HG03103 (cell line): Measurements from ENCODE around the gene PCDHGA5.
"Not testable (repeated sequence)": the region's sequence is repeated elsewhere in the genome, so short reads cannot be mapped to it uniquely, and the experiment has no call there.

Experiments
- ATAC-seq: cut with Tn5 transposase; IDR thresholded peaks from one replicate; pipeline ENCODE4 v1.9.1; 2021; ENCODE audit warnings: low read depth; ENCODE audit not compliant: unreplicated experiment

PCDHGA5 gene

DNA sequence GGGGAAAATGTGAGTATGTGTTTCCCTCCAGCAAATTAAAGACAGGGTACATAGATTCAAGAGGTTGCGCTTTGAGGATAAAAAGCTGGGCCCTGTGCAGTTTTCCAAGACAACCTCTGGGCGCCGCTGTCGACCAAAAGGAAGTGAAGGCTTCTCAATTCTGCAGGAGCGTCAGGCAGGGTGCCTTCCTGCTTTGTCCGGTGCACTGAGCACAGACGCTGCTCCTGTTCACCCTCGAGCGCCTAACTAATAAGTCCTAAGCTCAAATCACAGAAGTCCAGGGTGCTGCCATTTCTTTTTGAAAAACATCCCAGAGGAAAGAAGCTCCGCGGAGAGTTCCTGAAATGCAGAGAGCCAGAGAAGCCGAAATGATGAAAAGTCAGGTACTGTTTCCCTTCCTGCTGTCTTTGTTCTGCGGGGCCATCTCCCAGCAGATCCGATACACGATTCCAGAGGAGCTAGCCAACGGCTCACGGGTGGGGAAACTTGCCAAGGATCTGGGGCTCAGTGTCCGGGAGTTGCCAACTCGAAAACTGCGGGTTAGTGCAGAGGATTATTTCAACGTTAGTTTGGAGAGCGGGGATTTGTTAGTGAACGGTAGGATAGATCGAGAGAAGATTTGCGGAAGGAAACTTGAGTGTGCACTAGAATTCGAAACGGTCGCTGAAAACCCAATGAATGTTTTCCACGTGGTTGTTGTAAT lies 13.9 kb upstream of the PCDHGA5 start, which contains the start of gene PCDHGB1:
PCDHGB1 (plus strand) TSS at position 183 of the 703 bp plus-strand sequence; CDS start at position 345, 162 bp downstream.
- ATAC-seq = no peak

DNA sequence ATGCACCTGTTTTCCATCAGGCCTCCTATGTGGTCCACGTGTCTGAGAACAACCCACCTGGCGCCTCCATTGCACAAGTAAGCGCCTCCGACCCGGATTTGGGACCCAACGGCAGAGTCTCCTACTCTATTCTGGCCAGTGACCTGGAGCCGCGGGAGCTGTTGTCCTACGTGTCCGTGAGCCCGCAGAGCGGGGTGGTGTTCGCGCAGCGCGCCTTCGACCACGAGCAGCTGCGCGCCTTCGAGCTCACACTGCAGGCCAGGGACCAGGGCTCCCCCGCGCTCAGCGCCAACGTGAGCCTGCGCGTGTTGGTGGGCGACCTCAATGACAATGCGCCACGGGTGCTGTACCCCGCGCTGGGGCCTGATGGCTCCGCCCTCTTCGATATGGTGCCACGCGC lies 12.4 kb upstream of the PCDHGA5 start:
- ATAC-seq = no peak

DNA sequence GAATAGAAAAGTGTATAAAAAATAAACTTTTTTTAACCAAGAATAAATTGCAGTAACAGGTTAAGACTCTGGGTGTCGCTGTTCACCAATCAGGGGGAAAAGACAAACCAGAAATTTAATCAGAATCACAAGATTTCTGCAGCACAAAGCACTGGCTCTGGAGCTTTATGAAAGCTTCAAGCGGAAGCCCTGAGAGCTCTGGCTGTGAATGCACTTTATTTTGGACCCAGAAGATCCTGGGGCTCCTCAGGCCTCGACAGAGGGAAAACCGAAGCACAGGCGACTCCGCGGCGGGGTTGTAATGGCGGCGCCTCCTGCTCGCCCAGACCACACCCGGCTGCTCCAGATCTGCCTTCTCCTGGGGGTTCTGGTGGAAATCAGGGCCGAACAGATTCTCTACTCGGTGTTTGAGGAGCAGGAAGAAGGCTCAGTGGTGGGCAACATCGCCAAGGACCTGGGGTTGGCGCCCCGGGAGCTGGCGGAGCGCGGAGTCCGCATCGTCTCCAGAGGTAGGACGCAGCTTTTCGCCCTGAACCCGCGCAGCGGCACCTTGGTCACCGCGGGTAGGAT lies 9.0 kb upstream of the PCDHGA5 start, which contains the start of gene PCDHGA4:
PCDHGA4 (plus strand) TSS at position 122 of the 570 bp plus-strand sequence; CDS start at position 209, 87 bp downstream.
- ATAC-seq = no peak

DNA sequence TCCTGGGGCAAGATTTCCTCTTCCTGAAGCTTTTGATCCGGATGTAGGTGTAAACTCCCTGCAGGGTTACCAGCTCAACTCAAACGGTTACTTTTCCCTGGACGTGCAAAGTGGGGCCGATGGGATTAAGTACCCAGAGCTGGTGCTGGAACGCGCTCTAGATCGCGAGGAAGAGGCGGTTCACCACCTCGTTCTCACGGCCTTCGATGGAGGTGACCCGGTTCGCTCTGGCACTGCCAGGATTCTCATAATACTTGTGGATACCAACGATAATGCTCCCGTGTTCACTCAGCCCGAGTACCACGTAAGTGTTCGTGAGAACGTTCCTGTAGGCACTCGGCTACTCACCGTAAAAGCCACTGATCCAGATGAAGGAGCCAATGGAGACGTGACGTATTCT lies 8.3 kb upstream of the PCDHGA5 start:
- no peak for ATAC-seq

DNA sequence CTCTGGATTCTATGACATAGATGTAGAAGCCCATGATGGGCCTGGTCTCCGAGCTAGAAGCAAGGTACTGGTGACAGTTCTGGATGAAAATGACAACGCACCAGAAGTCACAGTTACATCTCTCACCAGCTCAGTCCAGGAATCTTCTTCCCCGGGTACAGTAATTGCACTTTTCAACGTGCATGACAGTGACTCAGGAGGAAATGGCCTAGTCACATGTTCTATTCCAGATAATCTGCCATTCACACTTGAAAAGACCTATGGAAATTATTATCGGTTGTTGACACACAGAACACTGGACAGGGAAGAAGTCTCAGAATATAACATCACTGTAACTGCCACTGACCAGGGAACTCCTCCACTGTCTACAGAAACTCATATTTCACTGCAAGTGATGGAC lies 7.8 kb upstream of the PCDHGA5 start:
- no peak for ATAC-seq

DNA sequence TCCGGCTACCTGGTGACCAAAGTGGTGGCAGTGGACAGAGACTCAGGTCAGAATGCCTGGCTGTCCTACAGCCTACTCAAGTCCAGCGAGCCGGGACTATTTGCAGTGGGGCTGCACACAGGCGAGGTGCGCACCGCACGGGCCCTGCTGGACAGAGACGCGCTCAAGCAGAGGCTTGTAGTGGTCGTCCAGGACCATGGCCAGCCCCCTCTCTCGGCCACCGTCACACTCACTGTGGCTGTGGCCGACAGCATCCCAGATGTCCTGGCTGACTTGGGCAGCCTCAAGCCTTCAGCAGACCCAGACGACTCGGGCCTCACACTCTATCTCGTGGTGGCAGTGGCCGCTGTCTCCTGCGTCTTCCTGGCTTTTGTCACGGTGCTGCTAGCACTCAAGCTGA lies 7.0 kb upstream of the PCDHGA5 start:
- ATAC-seq = no peak

DNA sequence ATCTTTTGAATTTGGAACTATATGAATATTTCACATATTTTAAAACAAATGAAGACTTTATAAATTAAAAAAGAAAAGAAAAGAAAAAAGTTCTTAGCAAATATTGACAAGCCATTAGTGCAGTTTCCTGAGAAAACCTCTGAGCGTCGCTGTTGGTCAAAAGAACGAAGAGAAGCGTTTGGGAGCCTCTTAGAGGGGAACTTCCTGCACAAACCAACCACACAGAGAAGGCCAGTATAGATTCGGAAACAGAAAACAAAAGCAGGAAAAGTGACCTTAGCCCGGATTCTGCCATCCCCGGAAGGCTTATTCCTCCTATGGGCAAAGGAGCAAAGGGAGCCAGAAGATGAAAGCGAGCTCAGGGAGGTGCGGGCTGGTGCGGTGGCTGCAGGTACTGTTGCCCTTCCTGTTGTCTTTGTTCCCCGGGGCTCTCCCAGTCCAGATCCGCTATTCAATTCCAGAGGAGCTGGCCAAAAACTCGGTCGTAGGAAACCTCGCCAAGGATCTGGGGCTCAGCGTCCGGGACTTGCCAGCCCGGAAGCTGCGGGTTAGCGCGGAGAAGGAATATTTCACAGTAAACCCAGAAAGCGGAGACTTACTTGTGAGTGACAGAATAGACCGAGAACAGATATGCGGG lies 4.1 kb upstream of the PCDHGA5 start, which contains the start of gene PCDHGB2:
PCDHGB2 (plus strand) TSS at position 205 of the 637 bp plus-strand sequence; CDS start at position 347, 142 bp downstream.
- no peak for ATAC-seq

DNA sequence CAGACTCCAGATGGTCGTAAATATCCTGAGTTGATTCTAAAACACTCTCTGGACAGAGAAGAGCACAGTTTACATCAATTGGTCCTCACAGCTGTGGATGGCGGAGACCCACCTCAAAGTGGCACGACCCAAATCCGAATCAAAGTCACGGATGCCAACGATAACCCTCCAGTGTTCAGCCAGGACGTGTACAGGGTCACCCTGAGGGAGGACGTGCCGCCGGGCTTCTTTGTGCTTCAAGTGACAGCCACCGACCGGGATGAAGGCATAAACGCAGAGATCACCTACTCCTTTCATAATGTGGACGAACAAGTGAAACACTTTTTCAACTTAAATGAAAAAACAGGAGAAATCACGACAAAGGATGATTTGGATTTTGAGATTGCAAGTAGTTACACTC lies 3.3 kb upstream of the PCDHGA5 start:
- no peak for ATAC-seq

DNA sequence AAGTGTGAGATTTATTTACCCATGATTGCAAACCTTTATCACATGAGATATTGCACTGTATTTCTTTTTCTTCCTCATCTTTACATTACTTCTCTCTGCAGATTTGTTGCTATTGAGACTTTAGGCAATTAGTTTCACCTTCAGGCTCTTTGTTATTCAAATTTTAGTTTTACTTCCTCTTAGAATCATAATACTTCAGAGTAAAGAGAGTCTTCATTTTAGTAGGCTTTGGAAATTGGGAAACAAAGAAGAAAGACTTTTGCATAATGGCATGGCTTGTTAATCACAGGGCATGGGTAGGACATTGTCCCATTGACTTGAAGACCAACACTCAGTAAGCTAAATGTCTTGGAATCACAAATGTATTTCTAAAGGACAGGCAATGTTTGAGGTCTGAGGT lies 1.2 kb upstream of the PCDHGA5 start:
- no peak for ATAC-seq

DNA sequence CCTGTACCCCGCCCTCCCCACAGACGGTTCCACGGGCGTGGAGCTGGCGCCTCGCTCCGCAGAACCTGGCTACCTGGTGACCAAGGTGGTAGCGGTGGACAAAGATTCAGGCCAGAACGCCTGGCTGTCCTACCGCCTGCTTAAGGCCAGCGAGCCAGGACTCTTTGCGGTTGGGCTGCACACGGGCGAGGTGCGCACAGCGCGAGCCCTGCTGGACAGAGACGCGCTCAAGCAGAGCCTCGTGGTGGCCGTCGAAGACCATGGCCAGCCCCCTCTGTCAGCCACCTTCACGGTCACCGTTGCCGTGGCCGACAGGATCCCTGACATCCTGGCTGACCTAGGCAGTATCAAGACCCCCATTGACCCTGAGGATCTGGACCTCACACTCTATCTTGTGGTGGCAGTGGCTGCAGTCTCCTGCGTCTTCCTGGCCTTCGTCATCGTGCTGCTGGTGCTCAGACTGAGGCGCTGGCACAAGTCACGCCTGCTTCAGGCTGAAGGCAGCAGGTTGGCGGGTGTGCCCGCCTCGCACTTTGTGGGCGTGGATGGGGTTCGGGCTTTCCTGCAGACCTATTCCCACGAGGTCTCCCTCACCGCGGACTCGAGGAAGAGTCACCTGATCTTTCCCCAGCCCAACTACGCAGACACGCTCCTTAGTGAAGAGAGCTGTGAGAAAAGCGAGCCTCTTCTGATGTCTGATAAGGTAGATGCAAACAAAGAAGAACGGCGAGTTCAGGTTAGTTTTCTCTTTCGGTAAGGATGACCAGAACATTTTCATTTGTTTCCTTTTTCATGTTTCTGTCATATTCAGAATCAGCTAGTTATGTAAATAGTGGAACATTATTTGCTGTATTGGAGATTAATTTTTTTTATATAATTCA lies 2.3 kb downstream of the PCDHGA5 start:
- ATAC-seq = no peak

DNA sequence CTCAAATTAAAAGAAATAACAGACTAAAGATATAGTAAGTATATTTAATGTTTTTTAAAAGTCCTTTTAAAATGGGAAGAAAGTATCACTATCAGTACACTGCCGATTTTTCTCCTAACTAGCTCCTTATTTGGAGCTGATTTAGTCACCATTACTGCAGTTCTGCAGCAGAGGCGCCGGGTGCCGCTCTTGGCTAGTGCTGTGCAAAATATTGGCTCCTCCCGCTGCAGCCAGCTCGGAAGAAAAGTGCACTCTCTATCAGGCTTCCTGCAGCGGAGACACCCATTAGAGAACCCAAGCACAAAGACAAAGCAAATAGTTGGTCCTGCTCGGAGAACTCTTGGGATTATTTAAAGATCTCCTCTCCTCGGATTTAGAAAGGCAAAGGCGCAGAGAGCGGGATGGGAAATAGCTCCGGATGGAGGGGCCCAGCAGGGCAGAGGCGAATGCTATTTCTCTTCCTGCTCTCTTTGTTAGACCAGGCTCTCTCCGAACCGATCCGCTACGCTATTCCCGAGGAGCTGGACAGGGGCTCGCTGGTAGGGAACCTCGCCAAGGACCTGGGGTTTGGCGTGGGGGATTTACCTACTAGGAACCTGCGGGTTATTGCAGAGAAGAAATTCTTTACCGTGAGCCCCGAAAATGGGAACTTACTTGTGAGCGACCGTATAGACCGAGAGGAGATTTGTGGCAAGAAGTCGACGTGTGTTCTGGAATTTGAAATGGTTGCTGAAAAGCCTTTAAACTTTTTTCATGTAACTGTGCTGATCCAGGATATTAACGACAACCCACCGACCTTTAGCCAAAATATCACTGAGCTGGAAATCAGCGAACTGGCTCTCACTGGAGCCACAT lies 6.3 kb downstream of the PCDHGA5 start, which contains the start of gene PCDHGB3:
PCDHGB3 (plus strand) TSS at position 249 of the 855 bp plus-strand sequence; CDS start at position 402, 153 bp downstream.
- ATAC-seq = peak; percentile 90

DNA sequence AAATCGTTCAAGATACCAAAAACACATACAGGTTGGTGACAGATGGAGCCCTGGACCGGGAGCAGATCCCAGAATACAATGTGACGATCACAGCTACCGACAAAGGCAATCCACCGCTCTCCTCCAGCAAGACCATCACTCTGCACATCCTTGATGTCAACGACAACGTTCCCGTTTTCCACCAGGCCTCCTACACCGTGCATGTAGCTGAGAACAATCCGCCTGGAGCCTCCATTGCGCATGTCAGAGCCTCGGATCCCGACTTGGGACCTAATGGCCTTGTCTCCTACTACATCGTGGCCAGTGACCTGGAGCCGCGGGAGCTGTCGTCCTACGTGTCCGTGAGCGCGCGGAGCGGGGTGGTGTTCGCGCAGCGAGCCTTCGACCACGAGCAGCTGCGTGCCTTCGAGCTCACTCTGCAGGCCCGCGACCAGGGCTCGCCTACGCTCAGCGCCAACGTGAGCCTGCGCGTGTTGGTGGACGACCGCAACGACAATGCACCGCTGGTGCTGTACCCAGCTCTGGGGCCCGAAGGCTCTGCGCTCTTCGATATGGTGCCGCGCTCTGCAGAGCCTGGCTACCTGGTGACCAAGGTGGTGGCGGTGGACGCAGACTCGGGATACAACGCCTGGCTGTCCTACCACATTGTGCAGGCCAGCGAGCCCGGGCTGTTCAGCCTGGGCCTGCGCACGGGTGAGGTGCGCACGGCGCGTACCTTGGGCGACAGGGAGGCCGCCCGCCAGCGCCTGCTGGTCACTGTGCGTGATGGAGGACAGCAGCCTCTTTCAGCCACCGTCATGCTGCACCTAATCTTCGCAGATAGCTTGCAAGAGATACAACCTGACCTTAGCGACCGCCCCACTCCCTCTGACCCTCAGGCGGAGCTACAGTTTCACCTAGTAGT lies 7.9 kb downstream of the PCDHGA5 start:
- ATAC-seq = no peak

DNA sequence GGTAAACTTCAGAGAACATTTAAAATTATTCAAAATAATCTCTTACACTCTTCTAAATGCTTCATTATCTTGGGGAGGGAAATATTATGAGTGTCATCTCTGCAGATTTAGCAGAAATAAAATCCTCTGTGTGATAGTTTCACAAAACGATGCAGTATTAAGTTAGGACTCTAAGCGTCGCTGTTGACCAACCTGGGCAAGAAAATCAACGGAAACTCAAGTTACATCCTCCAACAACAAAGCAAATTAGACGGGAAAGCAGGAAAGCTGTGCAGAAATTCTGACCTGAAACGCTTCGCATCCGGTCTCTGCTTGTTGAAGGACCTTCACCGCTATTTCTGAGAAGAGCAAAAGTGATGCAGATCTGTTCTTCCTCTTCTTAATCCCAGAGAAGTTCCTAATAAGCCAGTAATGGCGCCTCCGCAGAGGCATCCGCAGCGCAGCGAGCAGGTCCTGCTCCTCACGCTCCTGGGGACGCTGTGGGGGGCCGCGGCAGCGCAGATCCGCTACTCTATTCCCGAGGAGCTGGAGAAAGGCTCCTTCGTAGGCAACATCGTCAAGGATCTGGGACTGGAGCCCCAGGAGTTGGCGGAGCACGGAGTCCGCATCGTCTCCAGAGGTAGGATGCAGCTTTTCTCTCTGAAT lies 9.8 kb downstream of the PCDHGA5 start, which contains the start of gene PCDHGA6:
PCDHGA6 (plus strand) TSS at position 219 of the 645 bp plus-strand sequence; CDS start at position 412, 193 bp downstream.
- ATAC-seq = no peak

DNA sequence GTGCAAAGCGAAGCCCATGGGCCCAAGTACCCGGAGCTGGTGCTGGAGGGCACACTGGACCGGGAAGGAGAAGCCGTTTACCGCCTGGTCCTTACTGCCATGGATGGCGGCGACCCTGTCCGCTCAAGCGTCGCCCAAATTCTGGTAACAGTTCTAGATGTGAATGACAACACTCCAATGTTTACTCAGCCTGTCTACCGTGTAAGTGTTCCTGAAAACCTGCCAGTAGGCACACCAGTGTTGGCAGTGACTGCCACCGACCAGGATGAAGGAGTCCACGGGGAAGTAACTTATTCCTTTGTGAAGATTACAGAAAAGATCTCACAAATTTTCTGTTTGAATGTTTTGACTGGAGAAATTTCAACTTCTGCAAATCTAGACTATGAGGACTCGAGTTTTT lies 10.7 kb downstream of the PCDHGA5 start:
- no peak for ATAC-seq

DNA sequence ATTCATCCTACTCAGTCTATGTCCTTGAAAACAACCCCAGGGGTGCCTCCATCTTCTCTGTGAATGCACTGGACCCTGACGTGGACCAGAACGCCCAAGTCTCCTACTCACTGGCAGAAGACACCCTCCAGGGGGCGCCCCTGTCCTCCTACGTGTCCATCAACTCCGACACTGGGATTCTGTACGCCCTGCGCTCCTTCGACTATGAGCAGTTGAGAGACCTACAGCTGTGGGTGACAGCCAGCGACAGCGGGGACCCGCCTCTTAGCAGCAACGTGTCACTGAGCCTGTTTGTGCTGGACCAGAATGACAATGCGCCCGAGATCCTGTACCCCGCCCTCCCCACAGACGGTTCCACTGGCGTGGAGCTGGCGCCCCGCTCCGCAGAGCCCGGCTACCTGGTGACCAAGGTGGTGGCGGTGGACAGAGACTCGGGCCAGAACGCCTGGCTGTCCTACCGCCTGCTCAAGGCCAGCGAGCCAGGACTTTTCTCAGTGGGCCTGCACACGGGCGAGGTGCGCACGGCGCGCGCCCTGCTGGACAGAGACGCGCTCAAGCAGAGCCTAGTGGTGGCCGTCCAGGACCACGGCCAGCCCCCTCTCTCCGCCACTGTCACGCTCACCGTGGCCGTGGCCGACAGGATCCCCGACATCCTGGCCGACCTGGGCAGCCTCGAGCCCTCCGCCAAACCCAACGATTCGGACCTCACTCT lies 11.6 kb downstream of the PCDHGA5 start:
- ATAC-seq = not testable (repeated sequence)

DNA sequence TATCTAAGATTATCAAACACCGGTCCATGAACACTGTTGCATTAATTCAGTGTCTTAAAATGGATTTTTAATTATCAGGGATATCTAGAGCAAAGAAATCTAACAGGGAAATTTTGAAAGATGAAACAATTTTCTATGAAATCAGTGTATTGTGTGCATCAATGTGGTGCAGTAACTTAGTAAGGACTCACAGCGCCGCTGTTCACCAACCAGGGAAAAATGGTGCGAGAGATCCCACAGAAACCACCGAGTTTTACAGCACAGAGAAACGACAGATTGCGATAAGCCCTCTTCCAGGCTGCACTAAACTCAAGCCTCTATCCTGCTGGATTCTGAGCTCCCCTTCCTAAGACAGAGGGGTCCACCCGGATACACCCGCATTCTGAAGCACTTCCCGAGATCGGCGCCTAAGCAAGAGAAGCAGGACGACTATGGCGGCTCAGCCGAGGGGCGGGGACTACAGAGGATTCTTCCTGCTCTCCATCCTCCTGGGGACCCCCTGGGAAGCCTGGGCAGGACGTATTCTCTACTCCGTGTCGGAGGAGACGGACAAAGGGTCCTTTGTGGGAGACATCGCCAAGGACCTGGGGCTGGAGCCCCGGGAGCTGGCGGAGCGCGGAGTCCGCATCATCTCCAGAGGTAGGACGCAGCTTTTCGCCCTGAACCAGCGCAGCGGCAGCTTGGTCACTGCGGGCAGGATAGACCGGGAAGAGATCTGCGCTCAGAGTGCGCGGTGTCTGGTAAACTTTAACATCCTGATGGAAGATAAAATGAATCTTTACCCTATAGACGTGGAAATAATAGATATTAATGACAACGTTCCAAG lies 18.7 kb downstream of the PCDHGA5 start, which contains the start of gene PCDHGA7:
PCDHGA7 (plus strand) TSS at position 274 of the 826 bp plus-strand sequence; CDS start at position 432, 158 bp downstream.
- no peak for ATAC-seq
